Brain microvascular endothelial cell (primary cell): Measurements from ENCODE around the gene ZNF202.

ENCODE experiments used
- DNase-seq: peaks from one replicate; pipeline ENCODE4 v3.0.0-alpha.2; 2020
- H3K27ac ChIP-seq: fragments of 250-450 bp; sonication (Bioruptor Pico); 2 replicates; pipeline ENCODE4 v1.5.1; 2020; ENCODE audit warnings: mild to moderate bottlenecking, moderate library complexity
- H3K27me3 ChIP-seq: fragments of 250-450 bp; sonication (Bioruptor Pico); replicated peaks from 2 replicates; pipeline ENCODE4 v1.5.1; 2020; ENCODE audit warnings: mild to moderate bottlenecking
- H3K36me3 ChIP-seq: fragments of 250-450 bp; sonication (Bioruptor Pico); replicated peaks from 2 replicates; pipeline ENCODE4 v1.5.1; 2020; ENCODE audit warnings: mild to moderate bottlenecking
- H3K4me3 ChIP-seq: 2 replicates; pipeline ENCODE4 v1.5.1; 2011; ENCODE audit warnings: low read depth, mild to moderate bottlenecking, control low read depth, low read length, moderate library complexity
- CTCF ChIP-seq: IDR thresholded peaks from 2 replicates; pipeline ENCODE4 v1.5.1; 2011; ENCODE audit warnings: low read depth, mild to moderate bottlenecking, moderate library complexity, low read length, control low read depth, inconsistent platforms; ENCODE audit errors: missing control alignments
- in situ Hi-C: cut with HindIII; loops from 2 replicates; pipeline ENCODE4 v1.10.0; 2017; ENCODE audit warnings: low sequenced_read_pairs, low pct_ligation_motif_present

ZNF202 gene

GRCh38 chr11:123741159-123742030, at the start of gene ZNF202:
TSS of gene ZNF202 (minus strand) at chr11:123741660. CDS start at chr11:123730888, 10,772 bp downstream.
- Histone ChIP-seq H3K4me3 (peak within 1 kb of the TSS; percentile 88), H3K27me3 (no peaks in the 10 kb centered on the region), H3K36me3 (peaks cover 10% of the 10 kb centered on the region), H3K27ac (peak within 1 kb of the TSS; percentile 66)
- DNase-seq: peak; percentile 80
- TF ChIP-seq CTCF: peak; percentile 30
- in situ Hi-C loops: no loop called here

- Histone ChIP-seq H3K36me3 (no peaks in the 10 kb centered on the region), H3K4me3 (no peak overlapping the region), H3K27me3 (no peaks in the 10 kb centered on the region), H3K27ac (no peak overlapping the region)
- no peak for DNase-seq
- in situ Hi-C loops: no loop called here
- TF ChIP-seq CTCF: no peak
These were observed 42.1 kb upstream of the ZNF202 start for GRCh38 chr11:123783536-123783935.

GRCh38 chr11:123778511-123778910, 37.1 kb upstream of the ZNF202 start:
- no peak overlapping the region for H3K27ac ChIP-seq
- in situ Hi-C loops: no loop called here
- TF ChIP-seq CTCF: no peak

GRCh38 chr11:123775715-123776549, 34.5 kb upstream of the ZNF202 start:
- in situ Hi-C loops: no loop called here
- Histone ChIP-seq H3K36me3 (no peaks in the 10 kb centered on the region), H3K4me3 (no peak overlapping the region), H3K27me3 (no peaks in the 10 kb centered on the region), H3K27ac (no peak overlapping the region)
- no peak for TF ChIP-seq CTCF
- no peak for DNase-seq

More at GRCh38 chr11:123778511-123778910, 37.1 kb upstream of the ZNF202 start:
- DNase-seq: no peak
- H3K36me3 ChIP-seq: no peaks in the 10 kb centered on the region
- no peaks in the 10 kb centered on the region for H3K27me3 ChIP-seq
- H3K4me3 ChIP-seq: no peak overlapping the region

- Histone ChIP-seq H3K27ac (no peak overlapping the region), H3K27me3 (no peaks in the 10 kb centered on the region), H3K36me3 (no peaks in the 10 kb centered on the region), H3K4me3 (no peak overlapping the region)
- in situ Hi-C loops: no loop called here
- DNase-seq: no peak
- TF ChIP-seq CTCF: no peak
These were observed 33.8 kb upstream of the ZNF202 start for GRCh38 chr11:123775289-123775688.
